IPS DF 4.7 (cell line): Measurements from ENCODE around the gene ABCA1.
"Not testable (repeated sequence)": the region's sequence is repeated elsewhere in the genome, so short reads cannot be mapped to it uniquely, and the experiment has no call there.

Source experiments
- DNase-seq: peaks from one replicate; pipeline ENCODE4 v3.0.0-alpha.2; 2013; ENCODE audit warnings: low spot score; ENCODE audit errors: extremely low read depth

ABCA1 gene

DNA sequence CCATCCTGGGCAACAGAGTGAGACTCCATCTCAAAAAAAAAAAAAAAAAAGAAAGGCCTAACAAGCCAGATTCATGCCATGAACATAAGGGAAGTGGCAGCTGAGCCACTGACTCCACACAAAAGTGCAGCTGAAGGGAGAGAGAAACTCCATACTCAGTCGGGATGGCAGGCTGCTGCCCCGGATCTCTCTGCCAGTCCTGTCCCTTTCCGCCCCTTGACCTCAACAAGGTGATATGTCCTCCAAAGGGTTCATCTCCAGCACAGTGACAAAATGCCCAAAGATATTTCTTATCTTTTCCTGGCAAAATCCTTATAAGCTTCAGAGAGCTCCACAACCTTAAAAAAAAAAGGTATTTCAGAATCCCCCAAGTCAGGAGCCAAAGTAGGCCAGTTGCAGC is 52.6 kb downstream of the ABCA1 start:
- DNase-seq: no peak

- DNase-seq: no peak
Observed at GRCh38 chr9:104873489-104873850, 54.5 kb downstream of the ABCA1 start.

DNA sequence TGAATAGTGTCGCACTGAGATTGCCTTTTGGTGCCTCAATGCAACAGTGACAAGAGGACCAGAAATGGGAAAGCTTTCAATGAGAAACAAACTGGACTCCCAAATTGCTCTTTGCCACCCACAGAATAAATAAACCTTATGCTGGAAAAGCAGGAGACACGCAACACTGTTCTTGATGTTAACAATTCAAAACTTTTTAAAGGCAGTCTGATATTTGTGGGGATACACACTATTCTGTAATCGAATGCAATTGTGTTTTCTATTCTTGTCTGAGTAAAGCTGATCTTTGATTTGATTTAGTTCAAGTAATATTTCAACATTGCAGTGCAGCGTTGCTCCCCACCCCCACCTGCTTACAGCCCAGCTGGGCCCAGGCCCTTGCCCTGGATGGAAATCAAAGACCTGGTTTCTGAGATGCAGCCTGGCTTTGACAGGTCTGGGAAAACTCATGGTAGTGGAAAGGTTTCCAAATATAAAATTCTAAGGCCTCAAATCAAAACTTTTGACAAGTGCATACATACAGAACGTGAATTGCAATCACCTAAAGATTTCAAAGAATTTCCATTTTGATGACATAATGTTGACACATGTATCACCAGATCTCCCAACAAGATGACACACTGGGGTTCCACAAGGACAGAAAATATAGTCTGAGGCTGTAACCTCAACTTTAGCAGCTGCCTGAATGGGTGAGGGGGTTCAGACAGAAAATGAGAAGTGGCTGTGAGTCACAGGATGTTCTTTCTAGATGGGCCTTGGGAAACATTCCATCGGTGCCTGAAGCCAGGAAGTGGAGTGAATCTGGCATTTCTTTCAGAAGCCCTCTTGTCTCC is 55.1 kb downstream of the ABCA1 start:
- DNase-seq: no peak

GRCh38 chr9:104871961-104872527 is 55.9 kb downstream of the ABCA1 start:
- no peak for DNase-seq

- no peak for DNase-seq
Observed at GRCh38 chr9:104869811-104870210, 58.1 kb downstream of the ABCA1 start.

DNA sequence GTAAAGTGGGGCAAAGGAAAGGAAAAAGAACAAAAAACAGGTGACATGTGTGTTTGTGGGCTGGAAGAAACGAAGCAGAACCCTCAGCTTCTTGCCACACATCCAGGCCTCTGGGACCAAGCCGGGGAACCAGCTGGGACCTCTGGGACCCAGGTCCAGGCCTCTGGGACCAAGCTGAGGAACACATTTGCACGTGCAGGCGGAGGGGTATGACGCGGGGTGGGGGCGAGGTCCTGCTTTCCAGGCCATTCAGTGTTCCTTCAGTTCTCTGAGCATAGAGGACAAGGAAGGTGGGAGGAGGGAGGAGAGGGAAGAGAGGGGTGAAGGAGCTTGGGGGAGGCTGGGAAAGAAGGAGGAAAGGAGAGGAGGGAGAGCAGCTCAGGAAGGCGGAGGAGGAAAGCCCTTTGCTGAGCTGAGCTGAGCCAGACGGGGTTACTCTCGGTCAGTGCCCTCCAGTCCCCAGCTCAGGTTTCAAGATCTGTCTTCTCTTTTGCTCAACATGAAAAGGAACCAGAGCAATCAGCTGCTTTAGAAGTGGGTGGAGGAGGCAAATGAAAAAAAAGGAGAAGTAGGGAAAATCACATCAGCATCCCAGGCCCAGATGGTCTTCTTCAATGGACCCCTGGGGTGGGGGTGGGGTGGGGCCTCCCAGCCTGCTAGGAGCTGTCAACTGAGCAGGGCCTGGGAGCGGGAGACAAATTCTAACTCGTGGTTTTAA is 59.1 kb downstream of the ABCA1 start:
- no peak for DNase-seq

- DNase-seq: no peak
Observed at GRCh38 chr9:104868303-104868686, 59.7 kb downstream of the ABCA1 start.

DNA sequence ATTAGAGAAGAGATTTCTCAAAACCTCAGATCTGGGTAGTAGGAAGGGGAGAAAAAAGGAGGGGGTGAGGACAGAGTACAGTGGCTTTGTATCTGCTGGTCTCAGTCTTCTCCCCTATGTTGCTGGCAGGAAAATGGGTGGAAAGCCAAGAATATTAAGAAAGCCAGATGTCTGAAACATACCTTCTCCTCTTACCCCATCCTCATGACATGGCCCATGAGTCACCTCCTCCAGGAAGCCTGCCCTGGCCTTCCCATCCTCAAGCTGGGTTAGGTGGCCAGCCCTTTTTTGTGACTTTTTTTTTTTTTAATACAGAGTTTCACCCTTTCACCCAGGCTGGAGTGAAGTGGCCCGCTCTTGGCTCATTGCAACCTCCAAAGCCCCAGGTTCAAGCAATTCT is 61.8 kb downstream of the ABCA1 start:
- DNase-seq: no peak

DNA sequence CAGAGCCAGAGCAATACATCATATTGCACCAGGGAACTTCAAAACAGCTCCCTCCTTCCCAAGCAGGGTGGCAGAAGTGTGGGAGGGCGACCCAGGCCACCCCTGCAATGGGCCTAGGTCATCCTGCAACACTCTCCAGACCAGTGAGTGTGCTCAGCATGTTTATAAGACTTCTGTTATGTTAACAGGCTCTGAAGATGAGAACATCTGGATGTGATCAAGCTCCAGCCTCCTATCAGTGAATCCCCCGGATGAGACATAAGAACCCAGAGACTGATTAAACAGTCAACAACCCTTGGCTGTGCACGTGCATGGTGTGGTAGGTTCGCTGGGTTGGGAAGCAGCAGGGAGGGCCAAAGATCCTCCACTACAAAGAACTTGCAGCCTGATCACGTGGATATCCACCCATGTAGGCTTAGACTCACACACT is 63.3 kb downstream of the ABCA1 start:
- DNase-seq: no peak

DNA sequence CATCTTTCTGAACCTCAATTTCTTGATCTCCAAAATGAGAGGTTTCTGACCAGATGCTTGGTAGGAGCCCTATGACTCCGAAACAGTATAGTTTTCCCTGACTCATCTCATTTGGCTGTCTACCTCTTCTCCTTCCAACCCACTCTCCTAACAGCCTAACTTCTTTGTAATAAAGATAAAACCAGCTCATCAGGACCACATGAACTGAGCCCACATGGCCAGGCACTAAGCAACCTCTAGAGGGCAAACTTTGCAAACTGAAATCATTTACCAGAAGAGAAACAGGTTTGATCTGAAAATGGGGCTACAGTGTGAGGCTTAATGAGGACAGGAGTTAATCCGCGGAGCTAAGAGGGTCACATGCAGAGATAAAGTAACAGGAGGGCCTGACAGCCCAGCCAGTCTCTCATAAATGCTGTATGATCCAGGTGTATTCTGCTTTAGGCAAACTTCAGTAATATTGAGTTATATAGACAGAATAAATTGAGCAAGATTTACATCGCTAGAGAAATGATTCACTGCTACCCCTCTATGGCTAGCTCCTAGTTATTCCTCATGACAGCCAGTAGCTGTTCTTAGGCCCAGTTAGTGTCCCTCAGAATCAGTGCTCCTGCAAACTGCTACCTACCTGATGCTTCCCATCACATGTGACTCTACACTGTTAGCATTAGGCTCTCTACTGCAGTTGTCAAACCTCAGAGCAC is 64.6 kb downstream of the ABCA1 start:
- DNase-seq: peak; percentile 74

GRCh38 chr9:104861397-104861796 is 66.6 kb downstream of the ABCA1 start:
- DNase-seq: no peak

DNA sequence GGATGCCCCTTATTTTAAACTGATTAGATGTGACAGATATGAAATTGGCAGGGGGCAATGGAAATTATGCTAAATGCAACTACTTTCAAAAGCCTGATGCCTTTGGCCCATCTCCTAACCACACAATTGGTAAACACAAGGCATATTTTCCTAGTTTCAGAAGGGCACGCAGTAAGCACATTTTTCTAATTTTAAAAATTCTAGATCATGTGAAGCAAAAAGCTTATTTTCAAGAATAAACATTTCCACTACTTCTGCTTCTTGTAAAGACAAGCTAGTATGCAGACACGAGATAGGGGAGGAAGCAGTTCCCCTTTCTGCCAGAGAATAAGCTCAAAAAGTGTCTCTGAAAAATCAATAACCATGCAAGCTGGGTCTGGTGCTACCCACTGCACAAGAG is 67.7 kb downstream of the ABCA1 start:
- no peak for DNase-seq

DNA sequence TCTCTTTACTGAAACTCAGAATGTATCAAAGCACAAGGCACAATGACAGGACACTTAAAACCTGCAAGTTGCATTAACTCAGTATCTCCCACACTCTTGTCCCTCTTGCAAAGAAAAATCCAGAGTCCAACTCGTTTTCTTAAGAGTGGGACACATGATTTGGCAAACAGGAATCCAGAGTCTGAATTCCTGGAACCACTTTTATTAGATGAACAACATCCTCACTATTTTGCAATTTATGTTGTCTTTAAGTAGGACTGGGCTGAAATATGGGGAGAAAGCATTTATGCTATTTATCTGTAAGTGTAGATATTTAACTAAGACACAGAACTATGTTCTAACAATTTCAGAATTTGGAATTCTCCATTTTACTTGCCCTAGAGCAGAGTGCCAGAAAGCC is 69.1 kb downstream of the ABCA1 start:
- DNase-seq: no peak

- DNase-seq: no peak
Observed at GRCh38 chr9:104858271-104858670, 69.7 kb downstream of the ABCA1 start.

DNA sequence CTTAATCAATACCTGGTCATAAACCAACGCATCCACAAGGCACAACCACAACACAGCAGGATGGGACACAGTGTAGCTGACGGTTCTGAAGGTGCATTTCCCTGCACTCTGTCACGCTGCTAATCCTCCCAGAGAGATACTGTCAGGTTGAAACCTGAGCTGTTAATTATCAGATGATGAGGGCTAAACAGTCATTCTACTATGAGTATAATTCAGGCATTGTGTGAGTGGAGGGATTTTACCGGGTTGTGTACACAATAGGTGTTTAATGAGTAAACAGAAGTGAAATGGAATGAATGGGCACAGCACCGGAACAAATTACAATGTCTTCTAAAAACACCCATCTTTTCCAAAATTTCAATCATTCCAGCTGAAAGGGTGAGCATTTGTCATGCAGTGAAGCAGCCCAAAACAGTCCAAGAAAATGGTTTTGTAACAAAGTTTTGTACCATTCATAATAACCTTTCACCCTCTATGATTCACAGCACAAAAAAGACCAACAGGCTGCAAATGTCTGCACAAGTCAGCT is 71.5 kb downstream of the ABCA1 start:
- no peak for DNase-seq

DNA sequence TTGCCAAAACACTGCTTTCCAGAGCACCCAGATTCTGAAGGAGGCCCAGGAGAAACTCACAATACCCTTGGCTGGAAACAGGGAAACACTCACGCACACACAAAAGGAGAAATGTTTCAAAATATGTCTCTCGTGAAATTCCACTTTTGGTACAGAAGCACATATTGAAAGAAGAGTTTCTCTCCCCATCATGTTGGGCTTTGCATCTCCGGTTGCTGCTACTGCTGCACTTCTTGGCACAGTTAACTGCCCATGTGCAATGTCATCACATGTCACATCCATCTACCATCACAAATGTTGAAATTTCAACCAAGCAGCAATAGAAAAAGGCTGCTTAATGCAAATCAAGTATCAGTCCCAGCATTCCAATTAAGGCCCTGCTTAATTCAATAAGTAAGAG is 72.1 kb downstream of the ABCA1 start:
- no peak for DNase-seq

- not testable (repeated sequence) for DNase-seq
Observed at GRCh38 chr9:104855258-104855657, 72.7 kb downstream of the ABCA1 start.

DNA sequence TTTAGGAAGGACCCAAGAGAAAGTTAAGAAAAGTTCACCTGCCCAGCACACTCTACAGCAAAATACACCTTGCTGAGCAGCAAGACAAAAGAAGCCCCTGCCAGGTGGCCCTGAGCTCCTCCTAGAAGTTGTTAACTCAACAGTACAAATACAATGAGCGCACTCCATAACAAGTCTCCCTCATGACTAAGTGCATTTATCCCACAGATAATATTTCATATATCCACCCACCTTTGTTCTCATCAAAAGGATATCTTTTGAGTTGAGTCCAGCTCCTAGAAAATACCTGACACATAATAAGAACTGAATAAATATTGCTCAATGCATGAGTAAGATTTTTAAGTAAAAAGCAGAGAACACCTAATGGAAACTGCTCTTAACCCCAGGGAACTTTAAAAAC is 73.3 kb downstream of the ABCA1 start:
- DNase-seq: no peak

DNA sequence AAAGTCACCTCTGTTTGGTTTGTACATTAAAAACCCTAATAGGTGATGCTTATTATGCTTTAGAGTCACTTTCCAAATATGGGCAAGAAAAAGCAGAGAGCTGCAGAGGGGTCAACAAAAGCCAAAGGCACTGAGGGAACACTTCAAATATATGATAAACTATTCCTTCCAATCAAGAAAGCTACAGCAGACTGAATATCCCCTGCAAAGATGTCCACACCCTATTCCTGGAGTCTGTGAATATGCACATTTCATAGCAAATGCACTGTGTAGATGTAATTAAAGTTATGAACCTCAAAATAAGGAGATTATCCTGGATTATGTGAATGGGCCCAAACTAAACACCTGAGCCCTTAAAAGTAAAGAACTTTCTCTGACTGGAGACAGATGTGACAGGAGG is 74.3 kb downstream of the ABCA1 start:
- DNase-seq: no peak

DNA sequence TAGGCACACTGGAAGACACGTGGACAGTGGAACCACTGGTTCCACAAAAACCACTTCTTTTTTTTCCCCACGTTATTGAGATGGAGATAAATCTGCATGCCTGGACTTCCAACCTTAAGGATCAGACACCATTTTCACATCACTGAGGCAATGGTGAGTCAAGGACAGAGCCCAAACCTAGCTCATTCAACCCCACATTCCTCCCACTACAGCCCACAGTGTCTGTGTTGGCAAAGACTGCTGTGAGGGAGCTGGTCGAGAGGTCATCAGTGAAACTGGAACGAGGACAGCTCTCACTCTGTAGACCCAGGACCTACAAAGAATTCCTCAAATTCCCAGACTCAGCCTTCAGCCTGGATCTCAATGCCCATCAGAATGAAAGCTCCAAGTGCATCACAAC is 74.8 kb downstream of the ABCA1 start:
- DNase-seq: no peak

GRCh38 chr9:104851546-104851920 is 76.4 kb downstream of the ABCA1 start:
- no peak for DNase-seq
